AG04450 (cell line): ENCODE results near the gene TEDDM1. TPM values are rescaled to one million over a fixed set of nuclear protein-coding genes. Genes with fewer than 3 reads are reported as not detected.

Source experiments
- CTCF ChIA-PET: fragments of 300-600, 350-600 bp; formaldehyde crosslinking; extraction: SDS; loops from one replicate; lab custom pipeline; 2022; ENCODE audit warnings: antibody characterized with exemption, inconsistent platforms; lab: Charles Lee
- POLR2A ChIA-PET: fragments of 350-600 bp; formaldehyde crosslinking; extraction: SDS; loops from one replicate; lab custom pipeline; 2021; ENCODE audit warnings: antibody characterized with exemption, inconsistent platforms; lab: Yijun Ruan, JAX
- DNase-seq: peaks from one replicate; pipeline ENCODE4 v3.0.0-alpha.2; 2011; ENCODE audit warnings: low read depth, low spot score
- H3K27ac ChIP-seq: one replicate; pipeline ENCODE4 v1.5.1; 2012; ENCODE audit warnings: low read depth, low read length, control low read depth
- H3K27me3 ChIP-seq: one replicate; pipeline ENCODE4 v1.6.0; 2012; ENCODE audit warnings: low read length; ENCODE audit not compliant: control insufficient read depth, insufficient read depth
- H3K4me3 ChIP-seq: 2 replicates; pipeline ENCODE4 v1.5.1; 2011; ENCODE audit warnings: mild to moderate bottlenecking, low read depth, low read length, control low read depth
- H3K9me3 ChIP-seq: 2 replicates; pipeline ENCODE4 v1.5.1; 2012; ENCODE audit warnings: low read length; ENCODE audit not compliant: control insufficient read depth, insufficient read depth
- CTCF ChIP-seq: IDR thresholded peaks from 2 replicates; pipeline ENCODE4 v1.5.1; 2011; ENCODE audit warnings: low read depth, low read length, control low read depth, inconsistent platforms
- polyA plus RNA-seq: library from polyadenylated mRNA; depleted of rRNA; stranded (reverse); fragments of >200 nt; gene quantifications from 2 replicates; pipeline ENCODE4 v1.2.3, GENCODE V29; 2011

Gene TEDDM1
- polyA plus RNA-seq, 1 experiment = not detected

GRCh38 chr1:182408435-182409075 is 8.1 kb upstream of the TEDDM1 start:
- Histone ChIP-seq H3K27ac (no peak overlapping the region), H3K4me3 (no peak overlapping the region), H3K9me3 (no peaks in the 10 kb centered on the region), H3K27me3 (peaks cover 7% of the 10 kb centered on the region)
- POLR2A ChIA-PET = interaction anchor here (1.3 kb wide), 1 partner anchor 16 kb away, joined by 3 read pairs; the partner anchor contains the start of gene GLUL
- CTCF ChIA-PET = interaction anchor here (2.3 to 3.2 kb wide), 2 partner anchors 12 to 265 kb away, joined by 9 to 12 read pairs; no protein-coding TSS in a partner anchor
- DNase-seq = no peak
- TF ChIP-seq CTCF = no peak

- TF ChIP-seq CTCF = no peak
- ChIA-PET POLR2A (interaction anchor here (1.3 kb wide), 1 partner anchor 16 kb away, joined by 3 read pairs; the partner anchor contains the start of gene GLUL), CTCF (interaction anchor here (2.3 to 3.2 kb wide), 2 partner anchors 11 to 265 kb away, joined by 9 to 12 read pairs; no protein-coding TSS in a partner anchor)
- Histone ChIP-seq H3K9me3 (no peaks in the 10 kb centered on the region), H3K4me3 (no peak overlapping the region), H3K27me3 (peaks cover 7% of the 10 kb centered on the region), H3K27ac (no peak overlapping the region)
- no peak for DNase-seq
Observed at GRCh38 chr1:182407724-182408123, 7.3 kb upstream of the TEDDM1 start.

- H3K4me3 ChIP-seq = no peak overlapping the region
- ChIA-PET POLR2A (no interaction called here), CTCF (interaction anchor here (1.3 to 3.2 kb wide), 4 partner anchors 9 to 263 kb away, joined by 4 to 12 read pairs (median 8); no protein-coding TSS in a partner anchor)
- TF ChIP-seq CTCF = no peak
- peaks cover 7% of the 10 kb centered on the region for H3K27me3 ChIP-seq
- H3K27ac ChIP-seq = no peak overlapping the region
- no peak for DNase-seq
- no peaks in the 10 kb centered on the region for H3K9me3 ChIP-seq
Observed at GRCh38 chr1:182406012-182406411, 5.5 kb upstream of the TEDDM1 start.

DNA sequence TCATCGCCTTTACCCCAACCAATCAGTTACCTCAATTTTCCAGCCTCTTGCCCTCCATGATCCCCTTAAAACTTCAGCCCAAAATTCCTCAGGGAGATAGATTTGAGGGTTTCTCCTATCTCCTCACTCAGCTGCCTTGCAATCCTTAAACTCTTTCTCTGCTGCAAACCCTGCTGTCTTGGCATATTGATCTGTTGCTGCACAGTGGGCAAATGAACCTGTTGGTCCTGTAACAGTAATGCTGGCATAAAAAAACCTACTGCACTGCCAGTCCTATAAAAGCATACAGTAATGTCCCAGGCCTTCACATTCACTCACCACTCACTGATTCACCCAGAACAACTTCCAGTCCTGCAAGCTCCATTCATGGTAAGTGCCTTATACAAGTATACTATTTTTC is 5.1 kb upstream of the TEDDM1 start:
- POLR2A ChIA-PET = no interaction called here
- no peaks in the 10 kb centered on the region for H3K9me3 ChIP-seq
- no peak overlapping the region for H3K4me3 ChIP-seq
- TF ChIP-seq CTCF = no peak
- peaks cover 7% of the 10 kb centered on the region for H3K27me3 ChIP-seq
- CTCF ChIA-PET = interaction anchor here (1.3 to 1.6 kb wide), 2 partner anchors 9 to 262 kb away, joined by 4 to 7 read pairs; no protein-coding TSS in a partner anchor
- no peak for DNase-seq
- no peak overlapping the region for H3K27ac ChIP-seq

- Histone ChIP-seq H3K4me3 (no peak overlapping the region), H3K9me3 (no peaks in the 10 kb centered on the region), H3K27me3 (peaks cover 7% of the 10 kb centered on the region), H3K27ac (no peak overlapping the region)
- no peak for TF ChIP-seq CTCF
- CTCF ChIA-PET = interaction anchor here (0.6 to 1.6 kb wide), 4 partner anchors 8 to 266 kb away, joined by 3 to 7 read pairs (median 4); no protein-coding TSS in a partner anchor
- DNase-seq = no peak
- POLR2A ChIA-PET = no interaction called here
Observed at GRCh38 chr1:182404781-182405180, 4.3 kb upstream of the TEDDM1 start.
